ENCODE measurements around the gene PPP1R9B.
A peak's percentile ranks its signal among the peaks of the same experiment; 100 is the strongest.

PPP1R9B gene

DNA sequence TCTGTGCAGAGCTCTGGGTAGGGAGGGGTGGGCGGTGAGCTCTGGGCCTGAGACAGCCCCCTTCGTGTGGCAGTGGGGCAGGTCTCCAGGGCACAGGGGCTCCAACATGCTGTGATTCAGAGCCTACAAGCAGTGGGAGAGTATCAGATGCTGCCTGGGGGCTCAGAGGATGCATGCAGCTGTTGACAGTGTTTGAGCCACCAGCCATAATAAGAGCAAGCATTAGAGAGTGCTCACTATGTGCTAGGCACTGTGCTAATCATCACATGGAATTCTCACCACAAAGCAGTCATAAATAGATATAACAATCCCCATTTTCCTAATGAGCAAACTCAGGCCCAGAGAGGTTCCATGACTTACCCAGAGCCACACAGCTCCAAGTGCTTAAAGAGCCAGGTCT is 47.2 kb downstream of the PPP1R9B start:
- DNase-seq: no peak

DNA sequence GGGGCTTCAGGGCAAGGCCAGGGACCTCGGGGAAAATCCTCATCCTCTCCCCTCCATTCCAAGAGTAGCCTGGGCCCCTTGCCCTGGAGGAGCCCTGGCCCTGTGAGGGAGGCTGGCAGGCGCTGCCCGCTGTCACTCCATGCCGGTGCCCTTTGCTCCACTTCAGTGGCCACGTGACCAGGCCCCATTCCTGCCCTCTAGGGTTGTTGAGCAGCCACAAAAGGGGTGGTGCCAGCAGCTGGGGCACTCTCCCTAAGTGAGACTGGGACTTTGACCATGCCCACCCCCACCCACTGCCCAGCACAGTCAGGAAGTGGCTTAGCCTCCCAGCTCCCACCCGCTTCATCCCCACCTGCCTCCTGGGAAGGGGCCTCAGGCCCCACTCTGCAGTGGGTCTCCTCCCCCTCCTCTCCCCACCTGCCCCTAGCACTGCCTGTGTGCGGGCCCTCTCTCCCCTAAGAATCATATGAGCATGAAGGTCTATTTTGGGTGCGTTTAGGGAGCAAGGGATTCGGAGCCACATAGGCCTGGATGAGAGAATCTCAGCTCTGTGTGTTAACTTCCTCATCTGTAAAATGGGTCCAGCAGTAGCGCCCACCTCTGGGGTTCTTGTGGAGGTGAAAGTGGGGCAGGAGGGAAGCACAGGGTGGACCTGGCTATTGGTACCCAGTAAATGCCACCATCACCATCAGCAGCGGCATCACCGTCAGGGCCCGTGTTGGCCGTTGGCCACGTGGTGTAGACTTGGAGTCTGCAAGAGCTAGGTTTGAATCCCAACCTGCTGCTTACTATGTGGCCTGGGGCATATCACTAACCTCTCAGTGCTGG is 48.1 kb downstream of the PPP1R9B start:
- no peak for DNase-seq

DNA sequence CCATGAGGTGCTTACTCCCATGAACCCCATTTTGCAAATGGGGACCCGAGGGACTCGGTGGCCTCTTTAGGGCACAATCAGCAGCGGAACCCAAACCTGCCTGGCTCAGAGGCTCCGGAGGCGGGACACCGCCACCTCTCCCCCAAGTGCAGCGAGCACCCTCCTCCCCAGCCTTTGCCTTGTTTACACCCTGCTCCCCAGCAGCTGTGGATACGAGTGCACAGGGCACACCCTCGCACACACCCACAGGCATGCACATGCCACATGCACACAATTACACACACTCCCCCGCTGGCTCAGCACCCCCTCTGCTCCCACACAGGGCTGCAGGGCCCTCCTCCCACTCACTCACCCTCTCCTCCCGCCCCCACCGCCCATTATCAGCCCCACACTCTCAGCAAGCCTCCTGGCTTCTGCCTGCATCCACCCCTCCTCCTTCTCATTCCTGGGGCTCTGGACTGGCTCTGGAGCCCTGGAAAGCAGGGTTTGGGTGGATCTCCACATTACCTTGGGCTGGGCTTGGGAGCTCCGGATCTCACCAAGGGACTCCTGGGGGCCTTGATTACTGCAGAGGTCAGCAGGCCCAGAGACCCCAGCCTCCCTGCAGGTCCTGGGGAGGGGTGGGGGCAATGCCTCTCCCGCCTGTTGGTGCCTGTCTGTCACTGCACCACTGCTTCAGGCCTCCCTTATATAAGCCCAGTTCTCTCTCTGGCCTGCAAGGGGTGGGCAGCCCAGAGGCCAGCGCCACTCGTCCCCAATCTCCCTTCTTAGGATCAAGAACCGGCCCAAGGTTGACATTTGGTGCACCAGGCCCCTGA is 48.9 kb downstream of the PPP1R9B start:
- no peak for DNase-seq

DNA sequence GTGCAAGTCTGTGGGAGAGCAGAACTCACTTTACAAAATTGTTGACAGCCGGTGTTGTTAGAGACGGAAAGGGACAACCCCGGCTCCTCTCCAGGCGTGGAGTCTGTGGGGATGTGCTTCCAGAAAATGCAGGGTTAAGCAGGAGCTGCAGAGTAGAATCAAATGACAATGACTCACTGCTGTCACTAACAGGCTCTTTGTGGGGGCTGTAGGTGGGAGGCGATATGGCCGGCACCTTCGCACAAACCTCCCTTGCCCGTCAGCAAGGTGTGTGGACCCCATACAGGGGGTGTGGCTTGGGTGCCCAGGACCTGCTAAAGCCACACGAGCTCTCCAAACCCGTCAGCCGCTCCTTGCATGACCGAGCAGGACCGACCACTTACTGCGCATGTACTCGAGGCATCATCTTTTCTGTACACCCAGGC is 49.5 kb downstream of the PPP1R9B start:
- DNase-seq: no peak

DNA sequence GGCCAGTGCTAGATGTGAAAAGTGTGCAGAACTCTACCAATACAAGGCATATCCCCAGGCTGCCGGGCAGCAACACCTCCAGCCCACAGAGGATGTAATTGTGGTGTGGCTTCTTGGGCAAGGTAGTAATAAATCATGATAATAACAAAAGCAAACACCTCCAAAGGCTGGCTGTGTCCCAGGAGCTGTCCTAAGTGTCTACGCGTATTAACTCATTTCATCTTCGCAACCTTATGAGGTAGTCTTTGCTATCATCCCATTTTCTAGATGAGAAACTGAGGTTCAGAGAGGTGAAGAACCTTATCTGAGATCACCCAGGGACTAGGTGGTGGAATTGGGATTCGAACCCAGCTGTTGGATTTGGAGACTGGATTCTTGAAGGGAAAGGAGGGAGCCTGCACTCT is 50.0 kb downstream of the PPP1R9B start:
- DNase-seq: no peak

DNA sequence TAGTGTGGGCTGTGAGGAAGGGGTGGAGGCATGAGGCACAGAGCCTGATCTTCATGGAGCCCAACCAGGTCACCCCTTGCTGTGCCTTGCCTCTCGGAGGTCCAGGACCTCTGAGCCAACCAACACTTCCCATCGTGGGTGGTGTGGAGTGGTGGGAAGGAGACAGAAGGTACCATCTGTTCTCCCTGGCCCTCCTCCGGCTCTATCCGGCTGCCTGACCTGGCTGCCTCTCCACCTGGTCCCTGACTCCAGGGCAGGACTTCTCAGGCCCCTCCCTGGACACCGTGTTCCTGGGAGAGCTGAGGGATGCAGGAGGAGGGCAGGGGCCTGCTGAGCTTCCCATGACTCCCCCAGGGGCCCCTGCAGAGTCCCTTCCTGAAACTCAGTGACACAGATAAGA is 51.5 kb downstream of the PPP1R9B start:
- no peak for DNase-seq

DNA sequence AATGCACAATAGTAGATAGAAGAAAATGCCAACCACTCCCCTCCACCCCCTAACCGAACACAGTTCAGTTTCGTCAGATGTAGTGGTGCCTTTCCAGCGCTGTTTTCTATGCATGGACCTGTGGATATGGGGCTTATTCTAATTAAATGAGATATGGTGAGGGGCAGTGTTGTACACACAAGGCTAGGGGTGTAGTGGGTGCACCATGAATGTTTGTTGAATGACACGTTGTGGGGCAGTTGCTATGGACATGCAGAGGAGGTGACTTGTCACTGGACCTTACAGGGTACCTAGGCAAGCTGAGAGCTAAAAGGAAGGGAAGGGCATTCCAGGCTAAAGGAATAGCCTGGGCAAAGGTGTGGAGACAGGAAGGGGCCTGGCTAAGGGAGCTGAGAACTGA is 51.9 kb downstream of the PPP1R9B start:
- no peak for DNase-seq

DNA sequence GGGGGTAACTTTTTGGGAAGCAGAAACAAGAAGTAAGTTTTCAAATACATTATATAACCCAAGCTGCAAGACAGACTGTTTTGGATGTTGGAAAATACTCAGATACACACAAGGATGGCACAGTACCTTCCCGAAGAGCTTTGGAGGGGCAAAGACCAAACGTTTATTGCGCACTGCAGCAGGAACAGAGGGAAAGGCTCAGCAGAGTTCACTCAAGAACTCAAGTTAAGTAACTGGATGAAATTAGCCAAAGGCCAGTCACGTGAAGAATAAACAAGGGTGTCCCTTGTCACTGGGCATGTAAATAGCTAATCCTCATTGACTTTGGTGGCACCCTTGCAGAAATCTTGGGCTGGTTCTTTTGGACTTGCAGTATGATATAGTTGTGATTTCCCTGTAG is 52.6 kb downstream of the PPP1R9B start:
- no peak for DNase-seq

DNA sequence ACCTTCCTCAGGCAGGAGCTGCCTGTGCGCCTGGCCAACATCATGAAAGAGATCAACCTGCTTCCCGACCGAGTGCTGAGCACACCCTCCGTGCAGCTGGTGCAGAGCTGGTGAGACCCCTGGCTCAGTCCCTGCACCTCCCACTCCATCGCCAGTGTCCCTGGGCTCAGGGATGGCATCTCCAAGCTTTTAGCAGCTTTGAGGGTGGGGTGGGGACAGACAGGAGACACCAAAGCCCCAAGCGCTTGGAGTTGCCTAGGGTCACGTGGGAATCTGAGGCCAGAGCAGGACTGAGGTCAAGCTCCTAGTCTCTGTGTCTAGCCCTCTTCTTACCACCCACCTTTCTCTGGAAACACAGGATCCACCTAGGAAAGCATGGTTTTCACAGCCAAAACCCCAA is 53.0 kb downstream of the PPP1R9B start:
- DNase-seq: no peak

DNA sequence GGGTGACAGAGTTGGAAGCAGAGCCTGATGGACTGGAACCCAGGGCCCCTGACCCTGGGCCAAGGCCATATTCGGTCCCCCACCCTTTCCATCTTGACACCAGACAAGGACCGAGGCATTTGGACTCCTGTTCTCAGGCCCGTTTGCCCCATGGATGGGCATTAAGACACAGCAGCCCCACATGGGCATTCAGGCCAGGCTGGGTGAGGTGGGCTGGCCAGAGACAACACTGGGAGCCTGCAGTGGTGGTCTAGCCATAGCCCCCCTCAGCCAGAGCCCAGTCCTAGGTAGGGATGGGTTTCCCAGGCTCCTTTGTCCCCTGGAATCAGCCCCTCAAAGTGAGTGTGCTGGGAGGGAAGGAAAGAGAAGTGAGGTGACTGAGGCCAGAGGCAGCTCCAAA is 53.7 kb downstream of the PPP1R9B start:
- DNase-seq: no peak

DNA sequence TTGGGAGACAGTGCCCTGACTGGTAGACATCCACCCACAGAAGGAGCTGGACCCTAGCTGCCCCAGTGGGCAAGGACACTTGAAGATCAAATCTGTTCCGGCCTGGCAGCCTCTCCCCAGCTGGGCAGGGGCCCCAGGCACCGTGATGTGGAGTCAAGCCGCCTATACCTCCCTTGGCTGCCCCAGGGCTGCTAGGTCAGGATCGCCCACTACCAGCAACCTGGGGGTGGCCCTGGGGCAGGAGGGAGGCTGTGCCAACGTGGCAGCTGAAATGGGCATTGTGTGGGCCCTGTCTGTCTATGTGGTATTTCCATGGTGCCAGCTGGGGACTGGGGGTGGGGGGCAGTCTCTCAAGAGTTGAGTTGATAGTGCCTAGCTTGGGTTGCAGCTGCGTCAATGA is 54.4 kb downstream of the PPP1R9B start:
- no peak for DNase-seq

DNA sequence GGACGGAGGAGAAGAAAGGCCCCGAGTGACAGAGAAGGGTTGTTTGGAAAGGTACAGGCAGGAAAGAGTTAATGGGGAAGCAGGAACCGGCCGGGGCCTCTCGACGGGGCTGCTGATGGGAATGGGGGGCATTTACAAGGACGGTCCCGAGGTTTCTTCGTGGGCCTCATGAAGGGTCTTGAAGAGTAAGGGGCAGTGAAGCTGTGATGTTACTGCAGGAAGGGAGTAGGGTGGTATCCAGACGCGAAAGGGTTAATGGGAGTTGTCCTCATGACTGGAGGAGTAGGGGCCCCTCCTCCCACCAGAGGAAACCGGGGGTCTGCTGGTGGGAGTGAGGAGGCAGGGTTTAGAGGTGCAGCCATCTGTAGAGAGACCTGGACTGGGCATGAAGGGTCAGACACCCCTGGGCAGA is 54.8 kb downstream of the PPP1R9B start:
- DNase-seq: no peak

DNA sequence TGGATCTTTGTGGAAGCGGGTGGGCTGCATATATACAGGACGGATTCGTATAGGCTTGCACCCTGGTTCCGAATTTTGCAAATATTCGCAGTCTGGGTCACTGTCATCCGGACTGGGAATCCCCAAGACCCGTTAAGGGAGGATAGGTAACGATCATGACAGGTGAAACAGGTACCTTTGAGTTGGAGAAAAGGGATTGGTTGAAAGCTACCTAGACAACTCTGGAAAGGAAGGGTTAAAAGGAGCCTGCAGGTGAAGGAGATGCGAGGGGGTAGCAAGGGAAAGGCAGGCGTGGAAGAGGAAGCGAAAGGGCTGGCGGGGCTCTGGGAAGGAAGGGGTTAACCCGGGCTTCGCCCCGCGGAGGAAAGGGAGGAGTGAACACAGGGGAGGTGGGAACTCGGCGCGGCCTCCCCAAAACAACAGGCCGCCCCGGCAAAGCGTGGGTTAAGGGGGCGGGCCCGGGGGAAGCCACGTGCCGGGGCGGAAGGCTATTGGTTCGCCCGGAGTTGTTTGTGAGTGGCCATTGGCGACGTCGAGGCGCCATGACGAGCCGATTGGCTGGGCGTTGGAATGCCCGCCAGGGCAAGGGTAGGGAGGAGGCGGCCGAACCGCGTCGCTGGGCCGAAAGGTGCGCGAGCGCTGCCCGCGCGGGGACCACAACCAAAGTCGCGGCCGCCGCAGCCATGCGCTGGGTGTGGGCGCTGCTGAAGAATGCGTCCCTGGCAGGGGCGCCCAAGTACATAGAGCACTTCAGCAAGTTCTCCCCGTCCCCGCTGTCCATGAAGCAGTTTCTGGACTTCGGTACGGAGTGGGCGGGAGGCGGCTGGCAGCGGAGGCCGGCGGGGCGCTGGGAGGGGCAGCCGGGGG is 55.5 kb downstream of the PPP1R9B start, which contains the start of gene PDK2:
TSS of gene PDK2 (plus strand) at position 599 of the 867 bp plus-strand sequence. CDS start at position 684, 85 bp downstream.
- peak; percentile 94 for DNase-seq

DNA sequence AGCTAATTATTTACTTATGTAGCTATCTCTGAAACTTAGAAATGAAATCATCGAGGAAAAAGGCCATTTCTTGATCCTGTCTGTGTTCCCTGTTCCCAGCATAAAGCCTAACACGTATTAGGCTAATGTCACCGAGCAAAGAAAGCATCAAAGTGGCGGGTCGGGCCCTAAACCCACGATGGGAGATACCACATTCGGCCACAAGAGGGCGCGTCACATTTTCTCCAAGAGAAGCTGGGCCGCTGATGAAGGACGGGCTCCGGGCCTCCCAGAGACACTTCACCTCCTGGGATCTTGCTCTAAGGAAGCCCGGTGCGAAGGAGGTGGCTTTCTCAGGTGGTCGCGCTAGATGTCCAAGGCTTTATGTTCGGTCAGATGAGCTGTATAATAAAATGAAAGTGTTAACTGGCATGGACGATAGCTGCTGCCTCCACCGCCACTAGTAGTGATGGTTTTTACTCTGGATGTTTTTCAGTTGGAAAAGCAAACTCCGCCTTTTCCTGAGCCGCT is 56.2 kb downstream of the PPP1R9B start:
- peak; percentile 90 for DNase-seq

DNA sequence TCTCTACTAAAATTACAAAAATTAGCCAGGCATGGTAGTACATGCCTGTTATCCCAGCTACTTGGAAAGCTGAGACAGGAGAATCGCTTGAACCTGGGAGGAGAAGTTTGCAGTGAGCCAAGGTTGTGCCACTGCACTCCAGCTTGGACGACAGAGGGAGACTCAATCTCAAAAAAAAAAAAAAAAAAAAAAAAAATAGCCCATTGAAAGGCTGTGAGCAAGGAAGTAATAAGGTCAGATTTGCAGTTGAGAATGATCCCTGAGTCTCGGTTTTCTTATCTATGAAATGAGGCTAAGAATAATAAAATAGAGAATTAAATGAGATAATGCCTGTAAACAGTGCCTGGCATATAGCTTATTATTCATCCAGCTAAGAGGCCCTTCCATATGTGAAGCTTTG is 56.7 kb downstream of the PPP1R9B start:
- no peak for DNase-seq

DNA sequence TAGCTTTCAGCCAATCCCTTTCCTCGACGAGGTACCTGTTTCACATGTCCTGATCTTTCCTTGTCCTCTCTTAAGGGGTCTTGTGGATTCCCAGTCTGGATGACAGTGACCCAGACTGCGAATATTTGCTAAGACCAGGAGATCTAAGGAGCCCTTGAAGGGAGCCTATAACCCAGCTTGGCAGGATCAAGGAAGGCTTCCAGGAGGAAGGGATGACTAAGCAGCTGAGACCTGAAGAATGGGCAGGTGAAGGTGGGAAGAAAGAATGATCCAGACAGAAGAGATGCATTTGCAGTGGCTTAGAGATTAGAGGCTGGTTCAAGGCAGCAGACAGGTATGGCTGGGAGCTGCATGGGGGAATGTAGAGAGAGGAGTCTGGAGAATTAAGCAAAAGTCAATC is 57.2 kb downstream of the PPP1R9B start:
- DNase-seq: no peak

DNA sequence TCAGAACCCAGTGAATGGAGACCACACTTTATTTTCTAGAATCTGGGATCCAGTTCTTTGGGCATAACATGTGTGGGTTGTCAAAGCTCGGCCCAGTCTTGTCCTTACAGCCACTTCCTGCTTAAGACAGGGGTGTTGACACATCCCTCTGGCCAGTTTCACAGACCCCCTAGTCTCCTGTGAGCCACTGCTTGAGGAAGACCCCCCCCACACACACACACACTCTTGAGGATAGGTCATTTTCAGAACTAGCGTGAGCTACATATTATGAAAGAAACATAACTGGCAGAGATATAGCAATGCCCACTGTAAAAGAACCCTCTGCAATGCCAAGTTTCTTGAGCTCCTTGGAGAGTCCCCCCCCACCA is 58.6 kb downstream of the PPP1R9B start:
- no peak for DNase-seq

DNA sequence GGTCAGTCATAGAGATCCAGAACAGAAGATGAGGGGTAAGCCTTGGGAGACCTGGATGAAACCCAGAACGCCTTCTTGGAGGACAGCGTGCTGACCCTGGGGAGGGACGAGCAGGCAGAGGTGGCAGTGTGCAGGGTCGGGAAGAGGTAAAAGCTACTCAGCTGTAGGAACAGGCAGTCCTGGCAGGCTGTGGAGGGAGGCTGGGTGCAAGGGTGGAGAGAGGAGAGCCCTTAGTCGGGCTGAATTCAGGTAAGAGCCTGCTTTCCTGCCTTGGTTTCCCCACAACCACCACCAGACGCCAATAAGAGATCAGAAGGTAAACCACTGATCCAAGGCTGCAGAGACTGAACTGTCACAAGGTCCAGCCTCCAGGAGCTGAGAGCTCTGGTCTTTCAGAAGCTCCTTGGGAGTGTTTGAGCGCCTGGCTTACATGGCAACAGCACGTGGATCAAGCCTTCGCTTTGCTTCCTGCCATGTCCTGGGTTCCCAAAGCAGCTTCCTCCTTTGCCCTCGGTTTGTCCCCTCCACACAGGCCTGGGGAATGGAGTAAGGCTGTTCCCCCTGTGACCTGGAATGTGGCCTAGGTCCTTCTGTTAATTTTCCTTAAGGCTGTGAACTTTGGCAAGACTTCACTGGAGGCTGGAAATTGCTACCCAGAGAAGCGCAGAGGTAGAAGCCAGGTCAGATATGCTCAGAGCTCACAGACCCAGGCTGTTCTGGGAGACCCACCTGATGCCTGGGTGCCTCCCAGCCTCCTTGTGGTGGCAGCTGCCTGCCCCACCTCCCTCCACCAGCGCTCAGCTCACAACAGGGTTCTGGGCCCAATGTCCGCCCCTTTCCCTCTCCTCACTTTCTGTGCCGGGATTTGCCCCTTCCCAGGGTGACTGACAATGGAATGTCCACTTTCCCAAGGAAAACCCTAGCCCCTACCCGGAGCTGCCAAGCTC is 59.2 kb downstream of the PPP1R9B start:
- DNase-seq: no peak

DNA sequence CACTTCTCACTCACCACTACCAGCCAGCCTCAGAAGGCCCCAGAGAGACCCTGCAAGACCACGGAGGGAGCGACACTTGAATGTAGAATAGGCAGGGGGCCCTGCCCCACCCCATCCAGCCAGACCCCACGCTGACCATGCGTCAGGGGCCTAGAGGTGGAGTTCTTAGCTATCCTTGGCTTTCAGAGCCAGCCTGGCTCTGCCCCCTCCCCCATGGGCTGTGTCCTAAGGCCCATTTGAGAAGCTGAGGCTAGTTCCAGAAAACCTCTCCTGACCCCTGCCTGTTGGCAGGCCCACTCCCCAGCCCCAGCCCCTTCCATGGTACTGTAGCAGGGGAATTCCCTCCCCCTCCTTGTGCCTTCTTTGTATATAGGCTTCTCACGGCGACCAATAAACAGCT is 60.4 kb downstream of the PPP1R9B start:
- DNase-seq: no peak

DNA sequence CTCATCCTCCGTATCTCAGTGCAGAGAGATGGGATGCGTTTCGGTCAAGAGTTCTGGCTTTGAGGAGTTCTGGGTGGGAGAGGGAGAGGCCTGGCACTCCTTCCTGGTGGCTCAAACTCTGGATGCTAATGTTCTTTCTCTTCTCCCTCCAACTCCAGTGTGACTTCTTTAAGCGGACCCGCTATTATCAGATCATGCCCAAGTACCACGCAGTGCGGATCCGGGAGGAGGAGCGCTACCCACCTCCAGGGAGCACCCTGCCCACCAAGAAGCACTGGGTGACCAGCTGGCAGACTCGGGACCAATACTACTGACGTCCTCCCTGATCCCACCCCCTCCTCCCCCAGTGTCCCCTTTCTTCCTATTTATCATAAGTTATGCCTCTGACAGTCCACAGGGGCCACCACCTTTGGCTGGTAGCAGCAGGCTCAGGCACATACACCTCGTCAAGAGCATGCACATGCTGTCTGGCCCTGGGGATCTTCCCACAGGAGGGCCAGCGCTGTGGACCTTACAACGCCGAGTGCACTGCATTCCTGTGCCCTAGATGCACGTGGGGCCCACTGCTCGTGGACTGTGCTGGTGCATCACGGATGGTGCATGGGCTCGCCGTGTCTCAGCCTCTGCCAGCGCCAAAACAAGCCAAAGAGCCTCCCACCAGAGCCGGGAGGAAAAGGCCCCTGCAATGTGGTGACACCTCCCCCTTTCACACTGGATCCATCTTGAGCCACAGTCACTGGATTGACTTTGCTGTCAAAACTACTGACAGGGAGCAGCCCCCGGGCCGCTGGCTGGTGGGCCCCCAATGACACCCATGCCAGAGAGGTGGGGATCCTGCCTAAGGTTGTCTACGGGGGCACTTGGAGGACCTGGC is 61.3 kb downstream of the PPP1R9B start:
- no peak for DNase-seq

Measured in effector CD4-positive, alpha-beta T cell (primary cell).